B cell (primary cell): ENCODE results near the gene LYST. TPM values are rescaled to one million over a fixed set of nuclear protein-coding genes. Genes with fewer than 3 reads are reported as not detected.

Source experiments
- ATAC-seq: fragments of 200-7000 bp; cut with Tn5 transposase; one replicate; pipeline ENCODE4 v1.10.0; 2021; ENCODE audit warnings: low read depth, mild to moderate bottlenecking, moderate number of reproducible peaks, moderate library complexity
- CTCF ChIA-PET: fragments of 350-600 bp; sonication (Branson Sonifier 250); formaldehyde crosslinking; loops from one replicate; lab custom pipeline; 2021; ENCODE audit warnings: antibody characterized with exemption, inconsistent platforms; lab: Charles Lee
- POLR2A ChIA-PET: fragments of 350-600 bp; sonication (Branson Sonifier 250); formaldehyde crosslinking; loops from one replicate; lab custom pipeline; 2021; ENCODE audit warnings: antibody characterized with exemption; lab: Charles Lee
- DNase-seq: peaks from one replicate; pipeline ENCODE4 v3.0.0; 2013
- H2AFZ ChIP-seq: 2 replicates; pipeline ENCODE4 v1.6.1; 2012; ENCODE audit warnings: mild to moderate bottlenecking, low read depth, low read length; ENCODE audit not compliant: insufficient read depth, poor library complexity, severe bottlenecking
- H3K27ac ChIP-seq, 2 donors: 1 replicate in 1 of 2; 2 replicates in 1 of 2; pipeline ENCODE4 v1.5.1; 2012 to 2013; ENCODE audit warnings: low read length in 2 of 2, mild to moderate bottlenecking in 2 of 2, moderate library complexity in 1 of 2
- H3K27me3 ChIP-seq, 4 experiments: fragments of 200-600 bp in 1 of 4; sonication (generic) in 1 of 4; replicated peaks in 1 of 4; 1 replicate in 2 of 4; 2 replicates in 2 of 4; pipeline versions ENCODE4 v1.6.1 to v1.7.0; 2013 to 2016; ENCODE audit warnings: low read length in 3 of 4, mild to moderate bottlenecking in 2 of 4, mixed read lengths in 1 of 4, moderate library complexity in 1 of 4; ENCODE audit not compliant: insufficient read depth in 4 of 4, control insufficient read depth in 3 of 4; ENCODE audit errors: control extremely low read depth in 1 of 4
- H3K36me3 ChIP-seq, 2 experiments: replicated peaks in 1 of 2; 1 replicate in 1 of 2; 2 replicates in 1 of 2; pipeline versions ENCODE4 v1.6.1 to v1.7.1; 2013; ENCODE audit warnings: low read length in 1 of 2; ENCODE audit not compliant: insufficient read depth in 2 of 2, control insufficient read depth in 1 of 2; ENCODE audit errors: control extremely low read depth in 1 of 2, extremely low read depth in 1 of 2
- H3K4me1 ChIP-seq, 2 donors: fragments of 200-600 bp in 1 of 2; sonication (generic) in 1 of 2; 1 replicate in 1 of 2; 2 replicates in 1 of 2; pipeline versions ENCODE4 v1.5.1 to v1.6.1; 2013 to 2017; ENCODE audit warnings: low read length in 2 of 2; ENCODE audit not compliant: control insufficient read depth in 2 of 2, insufficient read depth in 2 of 2
- H3K4me2 ChIP-seq: replicated peaks from 2 replicates; pipeline ENCODE3; 2012; ENCODE audit warnings: mild to moderate bottlenecking, low read depth, low read length; ENCODE audit not compliant: poor library complexity, severe bottlenecking
- H3K4me3 ChIP-seq, 5 experiments: fragments of 200-600 bp in 1 of 5; sonication (generic) in 1 of 5; 1 replicate in 3 of 5; 2 replicates in 2 of 5; pipeline versions ENCODE4 v1.5.1 to v1.7.0; 2011 to 2016; ENCODE audit warnings: low read length in 4 of 5, mild to moderate bottlenecking in 4 of 5, low read depth in 2 of 5, control low read depth in 1 of 5, moderate library complexity in 1 of 5; ENCODE audit not compliant: insufficient read depth in 1 of 5; ENCODE audit errors: control extremely low read depth in 1 of 5, extremely low read depth in 1 of 5
- H3K79me2 ChIP-seq: fragments of 200-600 bp; sonication (generic); one replicate; pipeline ENCODE4 v1.6.0; 2016; ENCODE audit warnings: low read length; ENCODE audit not compliant: control insufficient read depth, insufficient read depth
- H3K9ac ChIP-seq: fragments of 200-600 bp; sonication (generic); 2 replicates; pipeline ENCODE4 v1.6.1; 2017; ENCODE audit warnings: mild to moderate bottlenecking, low read length, moderate library complexity
- H3K9me3 ChIP-seq, 3 donors: one replicate each; pipeline versions ENCODE4 v1.6.1 to v1.7.1; 2013; ENCODE audit warnings: low read length in 2 of 3; ENCODE audit not compliant: control insufficient read depth in 2 of 3, insufficient read depth in 1 of 3; ENCODE audit errors: control extremely low read depth in 1 of 3
- H4K20me1 ChIP-seq: 2 replicates; pipeline ENCODE4 v1.6.0; 2012; ENCODE audit warnings: mild to moderate bottlenecking, low read length; ENCODE audit not compliant: insufficient read depth, control insufficient read depth, poor library complexity, severe bottlenecking
- H3K27ac Mint-ChIP-seq: one replicate; pipeline ENCODE4 v1.8.0; 2021; ENCODE audit warnings: mixed read lengths
- H3K27me3 Mint-ChIP-seq: one replicate; pipeline ENCODE4 v1.8.0; 2021; ENCODE audit warnings: mixed read lengths
- H3K4me1 Mint-ChIP-seq: one replicate; pipeline ENCODE4 v1.8.0; 2021; ENCODE audit warnings: mixed read lengths
- H3K4me3 Mint-ChIP-seq: one replicate; pipeline ENCODE4 v1.8.0; 2021; ENCODE audit warnings: mixed read lengths
- H3K9me3 Mint-ChIP-seq: one replicate; pipeline ENCODE4 v1.8.0; 2022; ENCODE audit warnings: mixed read lengths; ENCODE audit not compliant: insufficient read depth
- CTCF ChIP-seq: fragments of 200-600 bp; IDR thresholded peaks from one replicate; pipeline ENCODE4 v1.8.0; 2022; ENCODE audit warnings: antibody characterized with exemption, mild to moderate bottlenecking
- EZH2 ChIP-seq: IDR thresholded peaks from 2 replicates; pipeline ENCODE4 v1.6.1; 2012; ENCODE audit warnings: borderline replicate concordance, low read depth, mild to moderate bottlenecking, moderate library complexity, low read length; ENCODE audit not compliant: insufficient read depth, poor library complexity, severe bottlenecking
- WGBS: methylation state at CpG from one replicate; pipeline ENCODE4 v1.1.5; 2013; ENCODE audit warnings: missing lambda C conversion rate; ENCODE audit not compliant: insufficient coverage; 5-methylcytosine and 5-hydroxymethylcytosine counted together
- intact Hi-C: fragments of 100-400 bp; cut with micrococcal nuclease; formaldehyde crosslinking; loops from one replicate; pipeline ENCODE4 v1.10.0; 2022
- polyA plus RNA-seq: library from polyadenylated mRNA; depleted of rRNA; stranded (reverse); fragments of >200 nt; gene quantifications from 2 replicates; pipeline ENCODE4 v1.2.3, GENCODE V29; 2012
- total RNA-seq, 2 donors: library from RNA; stranded (reverse); fragments of 120-200 nt in 1 of 2; gene quantifications; 1 replicate in 1 of 2; 2 replicates in 1 of 2; pipeline versions ENCODE4 v1.2.3 to v1.2.4, GENCODE V29; 2013 to 2022

The LYST gene
- total and polyA plus RNA-seq, 2 donors (not counting 1 experiment from before 2014, with no cell fraction given) = 50.4 to 120 TPM

GRCh38 chr1:235782601-235783000 lies 84.1 kb downstream of the LYST start:
- Mint-ChIP-seq H3K4me3 (no peak overlapping the region), H3K4me1 (no peaks in the 10 kb centered on the region), H3K27ac (no peak overlapping the region), H3K9me3 (no peaks in the 10 kb centered on the region), H3K27me3 (no peaks in the 10 kb centered on the region)
- Histone ChIP-seq H3K36me3 (peaks cover 11 to 32% of the 10 kb centered on the region in 2 experiments), H3K9me3 (no peaks in the 10 kb centered on the region), H2AFZ (no peak overlapping the region), H3K4me2 (no peak overlapping the region), H4K20me1 (peaks cover 20% of the 10 kb centered on the region), H3K9ac (no peak overlapping the region), H3K27ac (no peak overlapping the region), H3K4me1 (no peaks in the 10 kb centered on the region), H3K4me3 (no peak overlapping the region), H3K79me2 (no peaks in the 10 kb centered on the region), H3K27me3 (no peaks in the 10 kb centered on the region)
- DNase-seq (no peak), ATAC-seq (no peak)
- WGBS = no CpG with 5 or more reads among the region's 2 CpGs
- intact Hi-C loops = no loop called here
- POLR2A ChIA-PET = interaction anchor here (0.6 to 0.7 kb wide), 2 partner anchors 277 to 521 kb away, joined by 3 read pairs; no protein-coding TSS in a partner anchor
- no peak for TF ChIP-seq CTCF
- TF ChIP-seq EZH2 = no peak
- CTCF ChIA-PET = interaction anchor here (0.6 to 4.9 kb wide), 17 partner anchors 9 to 745 kb away, joined by 3 to 66 read pairs (median 4); no protein-coding TSS in a partner anchor

DNA sequence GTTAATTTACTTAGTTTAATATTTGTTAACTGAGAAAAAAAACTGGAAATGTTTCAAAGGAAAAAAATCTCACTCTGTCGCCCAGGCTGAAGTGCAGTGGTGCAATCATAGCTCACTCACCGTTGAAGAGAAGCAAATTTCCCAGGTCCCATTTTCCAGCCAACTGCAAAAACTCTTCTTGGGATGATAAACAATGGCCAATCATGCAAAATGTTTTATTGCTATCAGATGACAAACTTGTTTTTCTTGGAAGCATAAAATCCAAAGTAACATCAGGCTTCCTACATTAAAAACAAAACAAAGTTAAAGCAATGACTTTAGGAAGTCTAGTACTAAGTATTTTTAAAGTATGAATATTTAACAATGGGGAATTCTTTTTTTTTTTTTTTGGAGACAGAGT lies 84.9 kb downstream of the LYST start:
- H3K4me1 ChIP-seq = no peaks in the 10 kb centered on the region
- H4K20me1 ChIP-seq = peaks cover 24% of the 10 kb centered on the region
- H3K79me2 ChIP-seq = no peaks in the 10 kb centered on the region
- H3K4me2 ChIP-seq = no peak overlapping the region
- intact Hi-C loops = no loop called here
- ChIA-PET CTCF (interaction anchor here (0.7 to 4.9 kb wide), 8 partner anchors 12 to 268 kb away, joined by 3 to 66 read pairs (median 4); no protein-coding TSS in a partner anchor), POLR2A (interaction anchor here (0.7 kb wide), 1 partner anchor 277 kb away, joined by 3 read pairs; no protein-coding TSS in a partner anchor)
- no peaks in the 10 kb centered on the region for H3K9me3 Mint-ChIP-seq
- H3K36me3 ChIP-seq = peaks cover 10 to 35% of the 10 kb centered on the region in 2 experiments
- no peak overlapping the region for H2AFZ ChIP-seq
- no peaks in the 10 kb centered on the region for H3K27me3 Mint-ChIP-seq
- H3K27ac Mint-ChIP-seq = no peak overlapping the region
- H3K9me3 ChIP-seq = no peaks in the 10 kb centered on the region
- H3K4me3 ChIP-seq = no peak overlapping the region
- no peaks in the 10 kb centered on the region for H3K27me3 ChIP-seq
- 94% methylated on average over 2 of the region's 2 CpGs for WGBS
- no peak overlapping the region for H3K4me3 Mint-ChIP-seq
- no peak for TF ChIP-seq CTCF
- no peak overlapping the region for H3K27ac ChIP-seq
- H3K9ac ChIP-seq = no peak overlapping the region
- H3K4me1 Mint-ChIP-seq = no peaks in the 10 kb centered on the region
- ATAC-seq (no peak), DNase-seq (no peak)
